Endothelial cell of umbilical vein (primary cell): Measurements from ENCODE around the gene SHLD2. TPM values are rescaled to one million over a fixed set of nuclear protein-coding genes. Genes with fewer than 3 reads are reported as not detected.

ENCODE experiments used
- BruUV-seq: library from RNA; stranded (reverse); fragments of 400-500 nt; replicated peaks from 2 replicates; lab custom pipeline; 2021; lab: Mats Ljungman, UMichigan
- CTCF ChIA-PET: fragments of 300-600, 350-600 bp; sonication (Branson Sonifier 250); formaldehyde crosslinking; loops from one replicate; lab custom pipeline; 2021; ENCODE audit warnings: antibody characterized with exemption, inconsistent platforms; lab: Charles Lee
- POLR2A ChIA-PET: fragments of 300-600, 350-600 bp; sonication (Branson Sonifier 250); formaldehyde crosslinking; loops from one replicate; lab custom pipeline; 2021; ENCODE audit warnings: antibody characterized with exemption, inconsistent platforms; lab: Charles Lee
- DNase-seq: peaks from one replicate; pipeline ENCODE4 v3.0.0-alpha.2; 2011; ENCODE audit warnings: low read depth, low spot score
- FAIRE-seq: peaks from 2 replicates; lab custom pipeline; 2011; peaks lifted over from hg19 to GRCh38; lab: Jason Lieb, UNC
- H2AFZ ChIP-seq: 2 replicates; pipeline ENCODE4 v1.6.0; 2012; ENCODE audit warnings: low read depth, low read length, control low read depth, inconsistent platforms
- H3K27ac ChIP-seq: 2 replicates; pipeline ENCODE4 v1.5.1; 2011; ENCODE audit warnings: low read depth, mild to moderate bottlenecking, control low read depth, low read length, moderate library complexity; ENCODE audit not compliant: insufficient read depth
- H3K27me3 ChIP-seq, 2 experiments: 2 replicates each; pipeline versions ENCODE4 v1.6.0 to v1.6.1; 2011; ENCODE audit warnings: low read length in 2 of 2, mixed read lengths in 1 of 2; ENCODE audit not compliant: control insufficient read depth in 2 of 2, insufficient read depth in 2 of 2
- H3K36me3 ChIP-seq, 2 experiments: 2 replicates in 1 of 2; 3 replicates in 1 of 2; pipeline ENCODE4 v1.5.1; 2011; ENCODE audit warnings: low read length in 2 of 2, mild to moderate bottlenecking in 1 of 2, moderate library complexity in 1 of 2; ENCODE audit not compliant: control insufficient read depth in 2 of 2, insufficient read depth in 2 of 2; ENCODE audit errors: extremely low read depth in 1 of 2
- H3K4me1 ChIP-seq: 3 replicates; pipeline ENCODE4 v1.5.1; 2011; ENCODE audit warnings: mild to moderate bottlenecking, low read length; ENCODE audit not compliant: control insufficient read depth, insufficient read depth; ENCODE audit errors: extremely low read depth
- H3K4me2 ChIP-seq: 2 replicates; pipeline ENCODE4 v1.6.1; 2011; ENCODE audit warnings: low read length, control low read depth, mixed read lengths; ENCODE audit not compliant: insufficient read depth
- H3K4me3 ChIP-seq, 3 experiments: fragments of 200-600 bp in 1 of 3; sonication (generic), shearing (Covaris generic) in 1 of 3; replicated peaks in 1 of 3; 2 replicates each; pipeline ENCODE4 v1.5.1; 2011 to 2016; ENCODE audit warnings: control low read depth in 3 of 3, low read length in 3 of 3, mild to moderate bottlenecking in 2 of 3, inconsistent platforms in 1 of 3, low read depth in 1 of 3, moderate library complexity in 1 of 3; ENCODE audit not compliant: insufficient read depth in 1 of 3
- H3K79me2 ChIP-seq: 2 replicates; pipeline ENCODE4 v1.6.0; 2012; ENCODE audit warnings: low read length, inconsistent platforms; ENCODE audit not compliant: control insufficient read depth, insufficient read depth
- H3K9ac ChIP-seq: replicated peaks from 2 replicates; pipeline ENCODE3; 2011; ENCODE audit warnings: low read length, control low read depth; ENCODE audit not compliant: insufficient read depth; ENCODE audit errors: extremely low read depth
- H3K9me1 ChIP-seq: replicated peaks from 3 replicates; pipeline ENCODE4 v1.6.0; 2011; ENCODE audit warnings: mild to moderate bottlenecking, low read length; ENCODE audit not compliant: control insufficient read depth, insufficient read depth; ENCODE audit errors: extremely low read depth
- H3K9me3 ChIP-seq: replicated peaks from 2 replicates; pipeline ENCODE4 v1.5.1; 2012; ENCODE audit warnings: low read length, inconsistent platforms; ENCODE audit not compliant: control insufficient read depth, insufficient read depth
- H4K20me1 ChIP-seq: replicated peaks from 2 replicates; pipeline ENCODE3; 2011; ENCODE audit warnings: mild to moderate bottlenecking, low read length; ENCODE audit not compliant: control insufficient read depth, insufficient read depth; ENCODE audit errors: extremely low read depth
- EZH2 ChIP-seq: IDR thresholded peaks from 2 replicates; pipeline ENCODE4 v1.6.1; 2012; ENCODE audit warnings: borderline replicate concordance, low read depth, mild to moderate bottlenecking, moderate library complexity, low read length, inconsistent platforms; ENCODE audit not compliant: severe bottlenecking
- FOS ChIP-seq: IDR thresholded peaks from 2 replicates; pipeline ENCODE4 v1.6.1; 2011; ENCODE audit warnings: mild to moderate bottlenecking, low read length, moderate library complexity, borderline replicate concordance; ENCODE audit not compliant: insufficient read depth
- GATA2 ChIP-seq: IDR thresholded peaks from 2 replicates; pipeline ENCODE4 v1.7.0; 2011; ENCODE audit warnings: low read depth, mild to moderate bottlenecking, moderate library complexity, mixed read lengths, low read length; ENCODE audit not compliant: insufficient read length, insufficient read depth
- JUN ChIP-seq: IDR thresholded peaks from 2 replicates; pipeline ENCODE4 v1.6.1; 2011; ENCODE audit warnings: borderline replicate concordance, low read depth; ENCODE audit not compliant: insufficient read length, insufficient read depth
- MYC ChIP-seq: IDR thresholded peaks from one replicate; pipeline ENCODE4 v1.6.1; 2011; ENCODE audit warnings: mild to moderate bottlenecking, low read depth, low read length
- POLR2A ChIP-seq: IDR thresholded peaks from 2 replicates; pipeline ENCODE4 v1.6.1; 2012; ENCODE audit warnings: low read depth, mild to moderate bottlenecking, control low read depth, low read length
- POLR2AphosphoS5 ChIP-seq: IDR thresholded peaks from 2 replicates; pipeline ENCODE4 v1.6.1; 2012; ENCODE audit warnings: low read depth, mild to moderate bottlenecking, control low read depth, low read length, moderate library complexity; ENCODE audit not compliant: insufficient read depth
- dilution Hi-C: fragments of 300-500 bp; cut with MboI; formaldehyde crosslinking; loops from one replicate; pipeline ENCODE4 v1.15.0; 2019; ENCODE audit warnings: low sequenced_read_pairs; ENCODE audit not compliant: extremely low pct_ligation_motif_present
- intact Hi-C: fragments of 100-400 bp; cut with micrococcal nuclease; formaldehyde crosslinking; loops from one replicate; pipeline ENCODE4 v1.10.0; 2022
- polyA plus RNA-seq, 4 experiments: library from polyadenylated mRNA; depleted of rRNA in 3 of 4; stranded (reverse) in 3 of 4; unstranded in 1 of 4; fragments of >200 nt; gene quantifications; 2 replicates each; pipeline versions ENCODE4 v1.2.1 to v1.2.3, GENCODE V29; 2011 to 2012; ENCODE audit warnings: missing spikeins in 1 of 4
- total RNA-seq: library from RNA; stranded (reverse); gene quantifications from 2 replicates; pipeline ENCODE4 v1.2.3, GENCODE V29; 2021
- TF ChIP-seq, protein P1 (sequence below), 2 donors: IDR thresholded peaks; 1 replicate in 1 of 2; 2 replicates in 1 of 2; pipeline ENCODE4 v1.5.1; 2011; ENCODE audit warnings: low read length in 2 of 2, mild to moderate bottlenecking in 2 of 2, moderate library complexity in 2 of 2, control low read depth in 1 of 2, inconsistent platforms in 1 of 2, low read depth in 1 of 2; ENCODE audit not compliant: insufficient read depth in 1 of 2; ENCODE audit errors: extremely low read depth in 1 of 2
- TF ChIP-seq, protein P2 (sequence below): IDR thresholded peaks from 2 replicates; pipeline ENCODE4 v1.6.1; 2011; ENCODE audit not compliant: insufficient read depth, insufficient read length

Gene SHLD2
- total and polyA plus RNA-seq, 2 donors (not counting 3 experiments of a cell fraction or from before 2014, with no cell fraction given), result 6.1 to 22.4 TPM

DNA sequence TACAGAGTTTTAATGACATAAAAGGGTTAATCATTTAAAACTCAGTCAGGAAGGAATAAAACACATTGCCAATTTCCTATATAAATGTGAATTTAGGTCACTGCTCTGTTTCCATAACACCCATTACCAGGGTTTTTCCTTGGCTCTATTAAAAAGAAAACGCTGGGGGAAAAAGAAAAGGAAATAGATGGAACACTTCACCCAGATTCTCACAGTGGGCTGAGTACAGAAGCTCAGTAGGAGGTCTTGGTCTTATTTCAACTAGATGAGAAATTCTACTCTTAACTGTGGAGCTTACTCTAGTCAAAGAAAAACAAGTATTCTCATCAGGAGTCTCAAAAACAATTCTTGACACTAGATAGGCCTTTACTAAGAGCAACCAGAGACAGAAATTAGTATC lies 36.8 kb upstream of the SHLD2 start:
- Histone ChIP-seq H3K36me3 (peaks cover 6 to 16% of the 10 kb centered on the region in 2 experiments), H3K4me2 (no peak overlapping the region), H3K4me3 (no peak overlapping the region), H2AFZ (no peak overlapping the region), H3K79me2 (no peaks in the 10 kb centered on the region), H3K9ac (no peak overlapping the region), H3K27me3 (no peaks in the 10 kb centered on the region), H3K9me3 (no peaks in the 10 kb centered on the region), H3K9me1 (no peaks in the 10 kb centered on the region), H3K4me1 (peaks cover 10% of the 10 kb centered on the region), H4K20me1 (no peaks in the 10 kb centered on the region), H3K27ac (no peak overlapping the region)
- FAIRE-seq (no peak), DNase-seq (peak; percentile 53)
- intact Hi-C loops, result no loop called here
- dilution Hi-C loops, result no loop called here
- CTCF ChIA-PET, result no interaction called here
- no TSS peak for BruUV-seq
- no peak for TF ChIP-seq FOS
- TF ChIP-seq JUN, result no peak
- TF ChIP-seq EZH2, result no peak
- TF ChIP-seq POLR2A, result no peak
- TF ChIP-seq, protein P1, sequence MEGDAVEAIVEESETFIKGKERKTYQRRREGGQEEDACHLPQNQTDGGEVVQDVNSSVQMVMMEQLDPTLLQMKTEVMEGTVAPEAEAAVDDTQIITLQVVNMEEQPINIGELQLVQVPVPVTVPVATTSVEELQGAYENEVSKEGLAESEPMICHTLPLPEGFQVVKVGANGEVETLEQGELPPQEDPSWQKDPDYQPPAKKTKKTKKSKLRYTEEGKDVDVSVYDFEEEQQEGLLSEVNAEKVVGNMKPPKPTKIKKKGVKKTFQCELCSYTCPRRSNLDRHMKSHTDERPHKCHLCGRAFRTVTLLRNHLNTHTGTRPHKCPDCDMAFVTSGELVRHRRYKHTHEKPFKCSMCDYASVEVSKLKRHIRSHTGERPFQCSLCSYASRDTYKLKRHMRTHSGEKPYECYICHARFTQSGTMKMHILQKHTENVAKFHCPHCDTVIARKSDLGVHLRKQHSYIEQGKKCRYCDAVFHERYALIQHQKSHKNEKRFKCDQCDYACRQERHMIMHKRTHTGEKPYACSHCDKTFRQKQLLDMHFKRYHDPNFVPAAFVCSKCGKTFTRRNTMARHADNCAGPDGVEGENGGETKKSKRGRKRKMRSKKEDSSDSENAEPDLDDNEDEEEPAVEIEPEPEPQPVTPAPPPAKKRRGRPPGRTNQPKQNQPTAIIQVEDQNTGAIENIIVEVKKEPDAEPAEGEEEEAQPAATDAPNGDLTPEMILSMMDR (IDR thresholded peaks at IDR 0.05; ENCODE audit: extremely low read depth in 1 of 2, insufficient read depth in 1 of 2, low read depth in 1 of 2, low read length in 2 of 2), result no peak
- no peak for TF ChIP-seq POLR2AphosphoS5
- TF ChIP-seq MYC, result no peak
- no peak for TF ChIP-seq GATA2
- TF ChIP-seq, protein P2, sequence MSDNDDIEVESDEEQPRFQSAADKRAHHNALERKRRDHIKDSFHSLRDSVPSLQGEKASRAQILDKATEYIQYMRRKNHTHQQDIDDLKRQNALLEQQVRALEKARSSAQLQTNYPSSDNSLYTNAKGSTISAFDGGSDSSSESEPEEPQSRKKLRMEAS, result no peak
- POLR2A ChIA-PET, result no interaction called here
